Esophagus muscularis mucosa (tissue), 4 donors: ENCODE results near the gene KREMEN2.

Experiments used
- CTCF ChIP-seq, 3 experiments: fragments of 200-600 bp in 2 of 3; fragments of 450-650 bp in 1 of 3; sonication (generic) in 2 of 3; IDR thresholded peaks; one replicate each; pipeline ENCODE4 v1.5.1; 2017 to 2019; ENCODE audit warnings: antibody characterized with exemption in 3 of 3, mild to moderate bottlenecking in 2 of 3, moderate library complexity in 1 of 3
- EP300 ChIP-seq: sonication (generic); formaldehyde crosslinking; IDR thresholded peaks from one replicate; pipeline ENCODE4 v1.6.1; 2017; ENCODE audit warnings: antibody characterized with exemption
- POLR2A ChIP-seq: fragments of 450-650 bp; IDR thresholded peaks from one replicate; pipeline ENCODE4 v1.6.1; 2017; ENCODE audit warnings: antibody characterized with exemption, moderate library complexity, mild to moderate bottlenecking, low read depth
- POLR2AphosphoS5 ChIP-seq, 2 donors: sonication (generic); formaldehyde crosslinking; IDR thresholded peaks; one replicate each; pipeline ENCODE4 v1.6.1; 2017; ENCODE audit warnings: antibody characterized with exemption in 2 of 2

DNA sequence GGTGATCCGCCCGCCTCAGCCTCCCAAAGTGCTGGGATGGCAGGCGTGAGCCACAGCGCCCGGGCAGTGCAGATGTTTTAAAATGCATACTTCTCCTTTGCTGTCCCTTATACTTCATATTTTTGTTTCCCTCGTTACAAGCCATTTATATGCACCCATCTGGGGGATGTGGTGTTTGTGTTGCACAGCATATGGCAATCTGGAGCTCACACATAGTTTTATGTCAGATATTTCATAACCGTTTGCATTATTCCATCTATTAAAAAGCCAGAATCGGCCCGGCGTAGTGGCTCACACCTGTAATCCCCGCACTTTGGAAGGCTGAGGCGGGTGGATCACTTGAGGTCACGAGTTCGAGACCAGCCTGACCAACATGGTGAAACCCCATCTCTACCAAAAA is 40.6 kb upstream of the KREMEN2 start:
- TF ChIP-seq POLR2AphosphoS5 (IDR thresholded peaks at IDR 0.05) (no peak), CTCF (IDR thresholded peaks at IDR 0.05) (no peak), POLR2A (no peak), EP300 (no peak)
